Heart left ventricle (tissue), 13 donors: ENCODE measurements around the gene LTBP2.

Source experiments
- POLR2A ChIP-seq, 2 donors: fragments of 450-650 bp; IDR thresholded peaks; one replicate each; pipeline ENCODE4 v1.6.1; 2017; ENCODE audit warnings: antibody characterized with exemption in 2 of 2, mild to moderate bottlenecking in 2 of 2, moderate library complexity in 2 of 2
- TF ChIP-seq, protein P1 (sequence below), 12 donors: fragments of 200-600 bp; sonication (generic) in 4 of 12; IDR thresholded peaks; one replicate each; pipeline versions ENCODE4 v1.5.0 to v1.8.0; 2018 to 2022; ENCODE audit warnings: antibody characterized with exemption in 12 of 12, mild to moderate bottlenecking in 5 of 12
- donor health status: ischemic (EF 13 %, LVEDD 7.1; RV severe dilation, severe dysfunction).
- donor health status: DM: no; HTN: yes; CAD: no.
- donor health status: DM: no; HTN: no; CAD: no.
- donor health status: ischemic (EF 25% LVEDD 6.9; RV normal size, moderate dysfunction).
- donor health status: ischemic (EF 25% LVEDD 5.7; RV mildly dilated, moderate dysfunction).
- donor health status: ischemic (EF 35%, LVEDD 5.7; RV mildly dilated, moderate dysfunction).
- donor health status: nonischemic (EF 11% LVEDD 7.7; RV severe dilation, severe dysfunction).
- donor health status: DM: yes; HTN: yes; CAD: no.
- donor health status: PGD.
- donor health status: ischemic (EF 29% LVEDD 5.4; RV normal size, mild dysfunction).
- donor health status: nonischemic (EF 23%, LVEDD 6.1; RV moderate dilation, normal function).

DNA sequence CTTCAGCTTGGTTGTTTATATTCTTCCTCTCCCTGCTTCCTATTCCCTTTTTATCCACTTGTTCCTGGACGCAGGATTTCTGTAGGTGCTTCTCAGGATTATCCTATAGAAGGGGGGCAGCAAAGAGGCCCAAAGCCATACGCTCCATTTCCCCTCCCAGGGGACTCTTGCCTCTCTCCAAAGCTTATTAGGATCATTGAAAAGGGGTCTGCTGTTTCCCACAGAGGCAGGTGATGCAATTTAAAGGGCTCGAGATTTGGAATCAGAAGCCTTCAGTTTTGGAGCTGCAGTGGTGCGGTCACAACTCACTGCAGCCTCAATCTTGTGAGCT is 154.5 kb downstream of the LTBP2 start:
- TF ChIP-seq, protein P1, sequence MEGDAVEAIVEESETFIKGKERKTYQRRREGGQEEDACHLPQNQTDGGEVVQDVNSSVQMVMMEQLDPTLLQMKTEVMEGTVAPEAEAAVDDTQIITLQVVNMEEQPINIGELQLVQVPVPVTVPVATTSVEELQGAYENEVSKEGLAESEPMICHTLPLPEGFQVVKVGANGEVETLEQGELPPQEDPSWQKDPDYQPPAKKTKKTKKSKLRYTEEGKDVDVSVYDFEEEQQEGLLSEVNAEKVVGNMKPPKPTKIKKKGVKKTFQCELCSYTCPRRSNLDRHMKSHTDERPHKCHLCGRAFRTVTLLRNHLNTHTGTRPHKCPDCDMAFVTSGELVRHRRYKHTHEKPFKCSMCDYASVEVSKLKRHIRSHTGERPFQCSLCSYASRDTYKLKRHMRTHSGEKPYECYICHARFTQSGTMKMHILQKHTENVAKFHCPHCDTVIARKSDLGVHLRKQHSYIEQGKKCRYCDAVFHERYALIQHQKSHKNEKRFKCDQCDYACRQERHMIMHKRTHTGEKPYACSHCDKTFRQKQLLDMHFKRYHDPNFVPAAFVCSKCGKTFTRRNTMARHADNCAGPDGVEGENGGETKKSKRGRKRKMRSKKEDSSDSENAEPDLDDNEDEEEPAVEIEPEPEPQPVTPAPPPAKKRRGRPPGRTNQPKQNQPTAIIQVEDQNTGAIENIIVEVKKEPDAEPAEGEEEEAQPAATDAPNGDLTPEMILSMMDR (IDR thresholded peaks at IDR 0.05), result no peak
- TF ChIP-seq POLR2A (IDR thresholded peaks at IDR 0.05), result no peak
